Hematopoietic multipotent progenitor cell treated with erythropoietin and hydrocortisone succinate and interleukin-3 and kit ligand, for 4 days (in vitro differentiated cells): ENCODE results near the gene MT1F.

Source experiments
- DNase-seq: peaks from one replicate; pipeline ENCODE4 v3.0.0-alpha.2; 2015

The MT1F gene

DNA sequence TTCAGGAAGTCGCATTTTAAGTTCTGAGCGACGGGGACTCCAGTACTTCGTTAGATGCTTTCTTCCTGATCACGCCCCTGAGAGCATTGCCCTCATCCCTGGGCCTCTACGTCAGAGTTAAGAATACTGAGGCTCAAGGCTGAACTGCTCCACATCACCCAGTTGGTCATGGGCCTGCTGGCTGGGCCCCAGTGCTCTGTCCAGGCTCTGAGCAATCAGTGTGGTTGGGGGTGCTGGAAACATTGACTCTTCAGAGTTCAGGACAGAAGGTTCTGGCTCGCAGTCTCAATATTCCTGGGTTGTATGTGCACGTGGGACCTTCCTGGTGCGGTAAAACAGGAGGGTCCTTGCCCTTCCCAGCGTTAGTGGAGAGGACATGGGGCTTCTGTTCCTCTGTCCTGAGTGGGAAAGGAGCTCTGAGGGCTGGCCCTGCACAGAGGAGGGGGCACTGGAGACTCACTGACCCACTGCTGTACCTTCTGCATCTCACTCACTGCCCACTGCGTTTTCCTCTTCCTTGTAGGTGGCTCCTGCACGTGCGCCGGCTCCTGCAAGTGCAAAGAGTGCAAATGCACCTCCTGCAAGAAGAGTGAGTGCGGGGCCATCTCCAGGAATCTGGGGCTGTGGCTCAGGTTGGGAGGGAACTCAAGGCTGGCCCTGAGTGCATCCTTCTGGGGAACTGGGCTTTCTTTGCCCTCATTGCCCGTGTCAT lies 31.7 kb upstream of the MT1F start:
- DNase-seq = no peak

DNA sequence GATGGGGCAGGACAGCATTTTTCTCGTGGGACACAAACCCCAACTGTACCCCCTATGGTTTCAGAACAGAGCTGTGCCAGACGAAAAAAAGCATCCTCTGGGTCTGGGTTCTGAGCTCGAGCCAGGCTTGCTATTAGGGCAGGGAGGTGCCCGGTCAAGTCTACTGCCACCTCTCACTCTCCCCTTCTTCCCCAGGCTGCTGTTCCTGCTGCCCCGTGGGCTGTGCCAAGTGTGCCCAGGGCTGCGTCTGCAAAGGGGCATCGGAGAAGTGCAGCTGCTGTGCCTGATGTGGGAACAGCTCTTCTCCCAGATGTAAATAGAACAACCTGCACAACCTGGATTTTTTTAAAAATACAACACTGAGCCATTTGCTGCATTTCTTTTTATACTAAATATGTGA lies 31.1 kb upstream of the MT1F start:
- no peak for DNase-seq

DNA sequence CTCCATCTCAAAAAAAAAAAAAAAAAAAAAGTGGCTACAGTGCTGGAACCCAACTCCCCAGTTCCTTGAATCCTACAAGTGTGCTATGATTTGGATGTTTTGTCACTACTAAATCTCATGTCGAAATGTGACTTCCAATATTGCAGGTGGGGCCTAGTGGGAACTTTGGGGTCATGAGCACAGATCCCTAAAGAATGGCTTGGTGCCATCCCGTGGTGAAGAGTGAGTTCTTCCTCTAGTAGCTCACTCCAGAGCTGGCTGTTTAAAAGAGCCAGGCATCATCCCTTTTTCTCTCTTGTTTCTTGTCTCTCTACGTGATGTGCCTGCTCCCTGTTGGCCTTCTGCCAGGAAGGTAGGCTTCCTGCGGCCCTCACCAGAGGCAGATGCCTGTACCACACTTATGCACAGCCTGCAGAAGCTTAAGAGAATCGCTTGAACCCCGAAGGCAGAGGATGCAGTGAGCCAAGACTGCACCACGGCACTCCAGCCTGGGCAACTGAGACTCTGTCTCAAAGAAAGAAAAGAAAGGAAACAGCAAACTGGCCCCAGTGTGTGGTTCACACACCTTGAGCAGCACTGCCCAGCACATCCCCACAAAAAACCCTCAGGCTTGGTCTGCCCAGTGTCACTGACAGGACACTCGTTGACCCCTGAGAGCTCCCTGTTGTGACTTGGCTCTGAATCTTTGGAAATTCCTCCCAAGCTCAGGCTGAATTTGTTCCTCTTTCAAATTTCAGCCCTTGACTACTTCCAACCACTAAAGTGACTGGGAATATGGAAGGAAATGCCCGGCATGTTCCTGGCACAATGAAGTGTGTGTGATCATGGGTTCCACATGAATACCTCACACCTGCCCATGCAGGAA lies 29.0 kb upstream of the MT1F start:
- no peak for DNase-seq

GRCh38 chr16:56629531-56629930 lies 28.2 kb upstream of the MT1F start:
- no peak for DNase-seq

DNA sequence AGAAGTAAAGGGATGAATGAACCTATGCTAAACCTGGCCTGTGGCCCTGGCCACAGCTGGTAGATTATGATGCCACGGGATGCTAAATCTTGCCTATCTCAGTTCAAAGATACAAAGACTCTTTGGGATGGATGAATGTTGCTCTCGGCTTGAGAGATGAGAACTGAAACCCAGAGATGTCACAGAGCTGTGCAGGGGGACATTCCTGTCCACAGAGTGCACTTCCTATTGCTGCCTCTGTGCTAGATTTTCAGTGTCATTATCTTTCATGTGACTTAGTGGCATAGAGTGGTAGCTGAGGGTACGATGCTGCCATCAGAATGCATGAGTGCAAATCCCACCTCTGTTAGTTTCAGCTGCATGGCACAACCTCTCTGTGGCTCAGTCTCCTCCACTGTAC lies 27.6 kb upstream of the MT1F start:
- DNase-seq = no peak

GRCh38 chr16:56631197-56631596 lies 26.6 kb upstream of the MT1F start:
- DNase-seq = no peak

DNA sequence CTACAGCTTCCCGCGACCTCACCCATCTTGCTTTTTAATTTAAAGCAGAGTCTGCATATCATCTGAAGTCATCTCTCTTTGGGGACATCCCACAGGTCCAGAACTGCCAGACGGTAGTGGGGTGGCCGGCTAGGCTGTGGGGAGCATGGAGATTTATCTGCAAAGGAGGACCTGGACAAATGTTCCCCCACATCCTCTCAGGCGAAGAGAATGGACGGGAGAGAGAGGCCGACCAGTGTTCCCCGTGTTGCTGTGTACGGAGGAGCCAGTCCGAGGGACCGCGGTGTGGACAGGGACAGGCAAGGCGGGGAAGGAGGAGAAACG lies 26.0 kb upstream of the MT1F start:
- DNase-seq = no peak

DNA sequence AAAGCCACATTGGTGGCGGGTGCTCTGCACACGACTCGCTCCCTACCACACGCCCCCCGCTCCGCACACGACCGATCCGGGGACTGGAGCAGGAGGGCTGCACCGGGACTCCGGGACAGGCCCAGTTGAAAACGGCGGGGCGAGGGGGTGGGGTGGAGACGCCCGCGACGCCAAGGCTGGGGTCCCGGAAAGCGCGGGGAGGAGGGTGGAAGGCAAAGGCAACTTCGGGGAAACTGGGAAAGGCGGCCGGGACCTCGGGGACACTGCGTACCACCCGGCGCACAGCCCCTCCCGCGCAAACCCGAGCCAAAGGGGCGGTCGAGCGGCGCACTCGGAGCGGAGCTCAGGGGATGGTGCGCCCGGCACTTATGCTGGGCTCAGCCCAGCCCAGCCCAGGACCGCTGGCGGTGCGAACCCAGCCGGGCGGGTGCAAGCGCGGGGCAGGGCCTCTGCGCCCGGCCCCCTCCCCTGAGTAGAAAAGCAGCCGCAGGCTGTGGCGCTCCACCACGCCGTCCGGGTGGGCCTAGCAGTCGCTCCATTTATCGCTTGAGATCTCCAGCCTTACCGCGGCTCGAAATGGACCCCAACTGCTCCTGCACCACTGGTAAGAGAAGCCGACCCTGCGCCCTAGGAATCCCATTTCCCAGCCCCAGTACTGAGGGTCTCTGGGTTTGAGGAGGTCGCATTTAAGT lies 25.5 kb upstream of the MT1F start, which contains the start of gene MT1M:
Gene MT1M, plus strand, starts transcription at position 504 of the 692 bp plus-strand sequence. Its CDS starts 73 bp downstream, at position 577.
- peak; percentile 45 for DNase-seq

GRCh38 chr16:56632848-56633365 lies 24.9 kb upstream of the MT1F start:
- no peak for DNase-seq

DNA sequence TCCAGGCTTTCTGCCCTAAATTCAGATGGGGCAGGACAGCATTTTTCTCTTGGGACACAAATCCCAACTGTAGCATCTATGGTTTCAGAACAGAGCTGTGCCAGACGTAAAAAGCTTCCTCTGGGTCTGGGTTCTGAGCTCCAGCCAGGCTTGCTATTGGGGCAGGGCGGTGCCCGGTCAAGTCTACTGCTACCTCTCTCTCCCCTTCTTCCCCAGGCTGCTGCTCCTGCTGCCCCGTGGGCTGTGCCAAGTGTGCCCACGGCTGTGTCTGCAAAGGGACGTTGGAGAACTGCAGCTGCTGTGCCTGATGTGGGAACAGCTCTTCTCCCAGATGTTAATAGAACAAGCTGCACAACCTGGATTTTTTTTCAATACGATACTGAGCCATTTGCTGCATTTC lies 24.2 kb upstream of the MT1F start:
- DNase-seq = no peak

DNA sequence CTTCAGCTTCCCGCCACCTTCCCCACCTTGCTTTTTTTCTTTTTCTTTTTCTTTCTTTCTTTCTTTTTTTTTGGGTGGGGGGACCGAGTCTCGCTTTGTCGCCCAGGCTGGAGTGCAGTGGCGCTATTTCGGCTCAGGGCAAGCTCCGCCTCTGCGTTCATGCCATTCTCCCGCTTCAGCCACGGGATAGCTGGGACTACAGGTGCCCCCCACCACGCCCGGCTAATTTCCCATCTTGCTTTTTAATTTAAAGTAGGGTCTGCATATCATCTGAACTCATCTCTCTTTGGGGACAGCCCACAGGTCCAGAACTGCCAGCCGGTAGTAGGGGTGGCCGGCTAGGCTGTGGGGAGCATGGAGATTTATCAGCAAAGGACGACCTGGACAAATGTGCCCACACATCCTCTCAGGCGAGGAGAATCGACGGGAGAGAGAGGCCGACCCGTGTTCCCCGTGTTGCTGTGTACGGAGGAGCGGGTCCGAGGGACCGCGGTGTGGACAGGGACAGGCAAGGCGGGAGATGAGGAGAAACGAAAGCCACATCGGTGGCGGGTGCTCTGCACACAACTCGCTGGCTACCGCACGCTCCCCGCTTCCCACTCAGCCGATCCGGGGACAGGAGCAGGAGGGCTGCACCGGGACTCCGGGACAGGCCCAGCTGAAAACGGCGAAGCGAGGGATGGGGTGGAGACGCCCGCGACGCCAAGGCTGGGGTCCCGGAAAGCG lies 22.9 kb upstream of the MT1F start:
- no peak for DNase-seq

DNA sequence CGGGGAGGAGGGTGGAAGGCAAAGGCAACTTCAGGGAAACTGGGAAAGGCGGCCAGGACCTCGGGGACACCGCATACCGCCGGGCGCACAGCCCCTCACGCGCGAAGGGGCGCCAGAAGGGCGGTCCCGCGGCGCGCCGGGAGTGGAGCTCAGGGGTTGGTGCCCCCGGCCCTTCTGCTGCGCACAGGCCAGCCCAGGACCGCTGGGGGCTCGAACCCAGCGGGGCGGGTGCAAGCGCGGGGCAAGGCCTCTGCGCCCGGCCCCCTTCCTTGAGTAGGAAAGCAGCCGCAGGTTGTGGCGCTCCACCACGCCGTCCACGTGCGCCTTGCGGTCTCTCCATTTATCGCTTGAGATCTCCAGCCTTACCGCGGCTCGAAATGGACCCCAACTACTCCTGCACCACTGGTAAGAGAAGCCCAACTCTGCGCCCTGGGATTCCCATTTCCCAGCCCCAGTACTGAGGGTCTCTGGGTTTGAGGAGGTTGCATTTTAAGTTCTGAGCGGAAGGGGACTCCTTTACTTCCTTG lies 22.3 kb upstream of the MT1F start:
- DNase-seq = peak; percentile 27

DNA sequence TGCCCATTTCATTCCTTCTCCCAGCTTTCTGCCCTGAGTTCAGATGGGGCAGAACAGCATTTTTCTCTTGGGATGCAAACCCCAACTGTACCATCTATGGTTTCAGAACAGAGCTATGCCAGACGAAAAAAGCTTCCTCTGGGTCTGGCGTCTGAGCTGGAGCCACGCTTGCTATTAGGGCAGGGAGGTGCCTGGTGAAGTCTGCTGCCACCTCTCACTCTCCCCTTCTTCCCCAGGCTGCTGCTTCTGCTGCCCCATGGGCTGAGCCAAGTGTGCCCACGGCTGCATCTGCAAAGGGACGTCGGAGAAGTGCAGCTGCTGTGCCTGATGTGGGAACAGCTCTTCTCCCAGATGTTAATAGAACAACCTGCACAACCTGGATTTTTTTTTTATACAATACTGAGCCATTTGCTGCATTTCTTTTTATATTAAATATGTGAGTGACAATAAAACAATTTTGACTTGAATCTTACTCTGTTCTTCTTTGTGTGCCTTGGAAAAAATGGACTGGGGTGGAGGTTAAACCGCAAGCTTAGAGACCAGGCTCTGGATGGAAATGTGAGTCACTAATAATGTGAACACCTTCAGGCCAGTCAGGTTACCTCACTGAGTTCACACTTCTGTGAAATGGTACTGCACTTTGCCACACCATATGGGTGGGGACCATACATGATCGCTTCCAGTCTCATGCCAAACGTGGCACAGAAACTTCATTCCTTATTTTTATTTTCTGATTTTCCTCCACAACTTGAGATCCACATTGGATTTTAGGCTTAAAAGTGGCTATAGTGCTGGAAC lies 20.9 kb upstream of the MT1F start:
- no peak for DNase-seq

- peak; percentile 20 for DNase-seq
Observed at GRCh38 chr16:56637814-56638750, 19.7 kb upstream of the MT1F start, which contains the start of gene MT1A. Gene MT1A, plus strand, starts transcription at chr16:56638666. Its CDS starts 73 bp downstream, at chr16:56638739.

- DNase-seq = no peak
Observed at GRCh38 chr16:56639045-56639444, 18.7 kb upstream of the MT1F start.

DNA sequence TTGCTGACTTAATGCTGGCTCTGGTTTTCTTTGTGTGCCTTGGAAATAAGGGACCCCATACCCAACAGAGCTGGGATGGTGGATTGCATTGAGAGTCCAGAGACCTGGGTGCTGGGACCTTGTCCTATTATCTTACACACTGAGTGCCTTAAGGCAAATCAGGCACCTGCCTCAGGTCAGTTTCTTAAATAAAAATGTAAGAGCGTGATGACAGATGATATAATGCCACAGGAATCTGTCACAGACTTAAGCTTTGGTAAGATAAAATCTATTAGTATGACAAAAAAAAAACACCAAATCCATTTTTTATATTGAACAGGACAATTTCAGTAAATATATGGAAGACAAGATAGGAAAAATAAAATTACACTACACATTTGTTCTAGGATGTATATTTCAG lies 17.7 kb upstream of the MT1F start:
- DNase-seq = no peak

- DNase-seq = no peak
Observed at GRCh38 chr16:56641166-56641565, 16.6 kb upstream of the MT1F start.

- DNase-seq = peak; percentile 80
Observed at GRCh38 chr16:56643080-56643778, 14.5 kb upstream of the MT1F start.

DNA sequence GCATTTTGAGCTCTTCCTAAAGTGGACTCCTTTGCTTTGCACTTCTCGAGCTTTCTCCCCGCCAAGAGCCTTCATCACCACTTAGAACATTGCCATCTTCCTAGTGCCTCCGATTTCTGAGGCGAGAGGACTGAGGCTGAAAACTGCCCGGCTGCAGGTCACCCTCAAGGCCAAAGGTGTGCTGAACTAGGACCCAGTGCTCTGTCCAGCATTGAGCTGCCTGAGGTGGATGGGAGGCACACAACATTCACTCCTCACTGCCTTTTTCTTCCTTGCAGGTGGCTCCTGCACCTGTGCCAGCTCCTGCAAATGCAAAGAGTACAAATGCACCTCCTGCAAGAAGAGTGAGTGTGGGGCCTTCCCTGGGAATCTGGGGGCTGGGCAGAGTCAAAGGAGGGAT lies 13.9 kb upstream of the MT1F start:
- DNase-seq = no peak

- DNase-seq = no peak
Observed at GRCh38 chr16:56645311-56645710, 12.4 kb upstream of the MT1F start.
